HEK293 (cell line): ENCODE results near the gene MIF.
A peak's percentile ranks its signal among the peaks of the same experiment; 100 is the strongest.

Experiments used
- CTCF ChIA-PET: fragments of 350-600 bp; formaldehyde crosslinking; extraction: SDS; loops from one replicate; lab custom pipeline; 2021; ENCODE audit warnings: antibody characterized with exemption; lab: Yijun Ruan, JAX
- POLR2A ChIA-PET: fragments of 300-600 bp; formaldehyde crosslinking; extraction: SDS; loops from one replicate; lab custom pipeline; 2020; ENCODE audit warnings: antibody characterized with exemption, inconsistent platforms; lab: Yijun Ruan, JAX
- H3K27ac ChIP-seq: fragments of 200-500 bp; sonication (Bioruptor generic); 2 replicates; pipeline ENCODE4 v1.5.1; 2014; ENCODE audit warnings: low read depth, low read length, control low read depth, inconsistent platforms; ENCODE audit errors: extremely low read depth
- H3K36me3 ChIP-seq, 2 experiments: fragments of 200-500 bp in 1 of 2; sonication (Bioruptor generic) in 1 of 2; 1 replicate in 1 of 2; 2 replicates in 1 of 2; pipeline ENCODE4 v1.5.1; 2014 to 2017; ENCODE audit warnings: inconsistent platforms in 2 of 2, low read length in 2 of 2; ENCODE audit not compliant: control insufficient read depth in 2 of 2, insufficient read depth in 1 of 2
- H3K4me1 ChIP-seq: fragments of 200-500 bp; sonication (Bioruptor generic); 2 replicates; pipeline ENCODE4 v1.5.1; 2014; ENCODE audit warnings: mild to moderate bottlenecking, low read length, inconsistent platforms; ENCODE audit not compliant: control insufficient read depth, insufficient read depth
- H3K4me3 ChIP-seq: 2 replicates; pipeline ENCODE4 v1.5.1; 2011; ENCODE audit warnings: low read depth, mild to moderate bottlenecking, control low read depth, low read length, moderate library complexity
- H3K9me3 ChIP-seq: fragments of 200-500 bp; sonication (Bioruptor generic); 2 replicates; pipeline ENCODE4 v1.5.1; 2014; ENCODE audit warnings: low read depth, low read length, inconsistent platforms; ENCODE audit not compliant: control insufficient read depth, insufficient read depth
- KLF8 ChIP-seq: fragments of 450-650 bp; formaldehyde crosslinking; IDR thresholded peaks from 2 replicates; pipeline ENCODE4 v1.5.1; 2016; ENCODE audit warnings: missing biosample characterization, missing genetic modification characterization
- MEIS1 ChIP-seq: sonication (generic); formaldehyde crosslinking; IDR thresholded peaks from 2 replicates; pipeline ENCODE4 v1.8.1; 2022; ENCODE audit warnings: missing genetic modification reagents, mild to moderate bottlenecking, borderline replicate concordance
- MZF1 ChIP-seq: fragments of 450-650 bp; formaldehyde crosslinking; IDR thresholded peaks from 2 replicates; pipeline ENCODE4 v1.5.1; 2017; ENCODE audit warnings: missing biosample characterization, missing genetic modification characterization, borderline replicate concordance
- RBAK ChIP-seq: fragments of 450-650 bp; formaldehyde crosslinking; IDR thresholded peaks from 2 replicates; pipeline ENCODE4 v1.5.1; 2016; ENCODE audit warnings: missing biosample characterization, missing genetic modification characterization
- SETDB1 ChIP-seq: IDR thresholded peaks from one replicate; pipeline ENCODE4 v1.6.1; 2017; ENCODE audit warnings: mild to moderate bottlenecking, low read length, moderate library complexity, mixed read lengths; ENCODE audit not compliant: insufficient read length
- TRIM28 ChIP-seq: IDR thresholded peaks from 2 replicates; pipeline ENCODE4 v1.6.1; 2011; ENCODE audit warnings: low read length, control low read depth, borderline replicate concordance
- YY1 ChIP-seq: fragments of 450-650 bp; formaldehyde crosslinking; IDR thresholded peaks from 2 replicates; pipeline ENCODE4 v1.5.1; 2018; ENCODE audit warnings: missing biosample characterization, missing genetic modification characterization
- ZFHX2 ChIP-seq: fragments of 450-650 bp; formaldehyde crosslinking; conservative IDR thresholded peaks from 2 replicates; pipeline ENCODE4 v1.5.1; 2016; ENCODE audit warnings: missing biosample characterization, missing genetic modification characterization
- ZFP41 ChIP-seq: fragments of 450-650 bp; formaldehyde crosslinking; IDR thresholded peaks from 2 replicates; pipeline ENCODE4 v1.5.1; 2016; ENCODE audit warnings: missing biosample characterization, missing genetic modification characterization, borderline replicate concordance
- ZNF148 ChIP-seq: fragments of 450-650 bp; formaldehyde crosslinking; IDR thresholded peaks from 2 replicates; pipeline ENCODE4 v1.5.0; 2017; ENCODE audit warnings: missing biosample characterization, missing genetic modification characterization, borderline replicate concordance
- ZNF18 ChIP-seq: fragments of 450-650 bp; formaldehyde crosslinking; IDR thresholded peaks from 2 replicates; pipeline ENCODE4 v1.5.1; 2016; ENCODE audit warnings: missing biosample characterization, missing genetic modification characterization
- ZNF274 ChIP-seq, 2 experiments: fragments of 200-500 bp in 1 of 2; fragments of 450-650 bp in 1 of 2; sonication (Bioruptor generic) in 1 of 2; formaldehyde crosslinking in 1 of 2; IDR thresholded peaks; 2 replicates each; pipeline versions ENCODE4 v1.5.1 to v1.6.1; 2014 to 2016; ENCODE audit warnings: borderline replicate concordance in 1 of 2, inconsistent platforms in 1 of 2, low read length in 1 of 2, missing biosample characterization in 1 of 2, missing genetic modification characterization in 1 of 2
- ZNF280D ChIP-seq: fragments of 450-650 bp; formaldehyde crosslinking; IDR thresholded peaks from 2 replicates; pipeline ENCODE4 v1.5.1; 2016; ENCODE audit warnings: missing biosample characterization, missing genetic modification characterization
- ZNF350 ChIP-seq: fragments of 450-650 bp; formaldehyde crosslinking; IDR thresholded peaks from 2 replicates; pipeline ENCODE4 v1.5.0; 2017; ENCODE audit warnings: missing biosample characterization, mild to moderate bottlenecking, missing genetic modification characterization
- ZNF354C ChIP-seq: fragments of 450-650 bp; formaldehyde crosslinking; IDR thresholded peaks from 2 replicates; pipeline ENCODE4 v1.5.1; 2016; ENCODE audit warnings: missing biosample characterization, missing genetic modification characterization, low read depth, borderline replicate concordance
- ZNF394 ChIP-seq: fragments of 450-650 bp; formaldehyde crosslinking; IDR thresholded peaks from 2 replicates; pipeline ENCODE4 v1.5.1; 2016; ENCODE audit warnings: missing biosample characterization, missing genetic modification characterization, mild to moderate bottlenecking, moderate library complexity, borderline replicate concordance
- ZNF416 ChIP-seq: fragments of 450-650 bp; formaldehyde crosslinking; IDR thresholded peaks from 2 replicates; pipeline ENCODE4 v1.5.1; 2016; ENCODE audit warnings: missing biosample characterization, missing genetic modification characterization
- ZNF548 ChIP-seq: fragments of 450-650 bp; formaldehyde crosslinking; IDR thresholded peaks from 2 replicates; pipeline ENCODE4 v1.5.1; 2016; ENCODE audit warnings: missing biosample characterization, missing genetic modification characterization
- ZNF549 ChIP-seq: fragments of 450-650 bp; IDR thresholded peaks from 2 replicates; pipeline ENCODE4 v1.5.1; 2018; ENCODE audit warnings: missing biosample characterization, missing genetic modification characterization, mild to moderate bottlenecking, inconsistent platforms, moderate library complexity
- ZNF658 ChIP-seq: fragments of 450-650 bp; formaldehyde crosslinking; IDR thresholded peaks from 2 replicates; pipeline ENCODE4; 2016; ENCODE audit warnings: missing biosample characterization, missing genetic modification characterization
- ZNF677 ChIP-seq: fragments of 450-650 bp; IDR thresholded peaks from 2 replicates; pipeline ENCODE4 v1.5.0; 2018; ENCODE audit warnings: missing biosample characterization, mild to moderate bottlenecking, missing genetic modification characterization, moderate library complexity
- ZNF768 ChIP-seq: fragments of 450-650 bp; formaldehyde crosslinking; IDR thresholded peaks from 2 replicates; pipeline ENCODE4 v1.5.1; 2018; ENCODE audit warnings: missing biosample characterization, mild to moderate bottlenecking, missing genetic modification characterization
- ZNF776 ChIP-seq: fragments of 450-650 bp; formaldehyde crosslinking; IDR thresholded peaks from 2 replicates; pipeline ENCODE4 v1.5.0; 2017; ENCODE audit warnings: missing biosample characterization, missing genetic modification characterization, borderline replicate concordance
- ZNF792 ChIP-seq: fragments of 450-650 bp; formaldehyde crosslinking; IDR thresholded peaks from 2 replicates; pipeline ENCODE4 v1.5.1; 2016; ENCODE audit warnings: missing biosample characterization, missing genetic modification characterization
- ZSCAN18 ChIP-seq: fragments of 450-650 bp; formaldehyde crosslinking; IDR thresholded peaks from 2 replicates; pipeline ENCODE4 v1.5.1; 2016; ENCODE audit warnings: missing biosample characterization, missing genetic modification characterization
- ZSCAN30 ChIP-seq: fragments of 450-650 bp; IDR thresholded peaks from 2 replicates; pipeline ENCODE4 v1.5.1; 2018; ENCODE audit warnings: missing biosample characterization, mild to moderate bottlenecking, missing genetic modification characterization, moderate library complexity

Gene MIF

GRCh38 chr22:23889620-23890019 is 4.6 kb upstream of the MIF start (continued):
- no peak for TF ChIP-seq ZNF18 (tag by site-specific recombination)

GRCh38 chr22:23891726-23892125 is 2.5 kb upstream of the MIF start:
- Histone ChIP-seq H3K27ac (no peak overlapping the region), H3K36me3 (peaks cover 7 to 18% of the 10 kb centered on the region in 2 experiments), H3K9me3 (no peaks in the 10 kb centered on the region), H3K4me3 (no peak overlapping the region), H3K4me1 (peaks cover 12% of the 10 kb centered on the region)
- no peak for TF ChIP-seq ZNF148 (tag by site-specific recombination)
- TF ChIP-seq RBAK (tag by site-specific recombination) = no peak
- no peak for TF ChIP-seq ZNF548 (tag by site-specific recombination)
- TF ChIP-seq ZNF416 (tag by site-specific recombination) = no peak
- no peak for TF ChIP-seq ZSCAN30
- TF ChIP-seq ZNF677 (tag by site-specific recombination) = no peak
- TF ChIP-seq ZNF350 (tag by site-specific recombination) = no peak
- no peak for TF ChIP-seq ZNF768 (tag by site-specific recombination)
- TF ChIP-seq ZFP41 (tag by site-specific recombination) = no peak
- TF ChIP-seq ZNF658 = no peak
- TF ChIP-seq ZNF792 (tag by site-specific recombination) = no peak
- CTCF ChIA-PET = no interaction called here
- POLR2A ChIA-PET = no interaction called here

GRCh38 chr22:23892130-23892529 is 2.1 kb upstream of the MIF start:
- peaks cover 12% of the 10 kb centered on the region for H3K4me1 ChIP-seq
- H3K4me3 ChIP-seq = no peak overlapping the region
- CTCF ChIA-PET = no interaction called here
- POLR2A ChIA-PET = no interaction called here
- H3K27ac ChIP-seq = no peak overlapping the region
- peaks cover 11 to 22% of the 10 kb centered on the region in 2 experiments for H3K36me3 ChIP-seq
- H3K9me3 ChIP-seq = no peaks in the 10 kb centered on the region
- no peak for TF ChIP-seq ZSCAN18 (tag by site-specific recombination)
- TF ChIP-seq YY1 (tag by site-specific recombination) = no peak
- TF ChIP-seq MEIS1 (CRISPR knock-in tag) = no peak
- 0 out of 2 replicates have a peak, but pooled peaks have one; percentile 24 for TF ChIP-seq ZNF280D (tag by site-specific recombination)
- TF ChIP-seq KLF8 (tag by site-specific recombination) = 0 out of 2 replicates have a peak, but pooled peaks have one; percentile 21
- TF ChIP-seq ZNF776 (tag by site-specific recombination) = no peak
- peak; percentile 84; the same call in 1 of the 2 replicates for TF ChIP-seq TRIM28
- TF ChIP-seq ZNF549 (tag by site-specific recombination) = 0 out of 2 replicates have a peak, but pooled peaks have one; percentile 25
- no peak for TF ChIP-seq ZNF354C (tag by site-specific recombination)
- TF ChIP-seq ZNF394 (tag by site-specific recombination) = no peak
- TF ChIP-seq ZFHX2 (tag by site-specific recombination) = no peak
- TF ChIP-seq SETDB1 = peak; percentile 72
- TF ChIP-seq ZNF274 (IDR thresholded peaks at IDR 0.05; ENCODE audit: low read length) = no peak
- TF ChIP-seq ZNF274 (tag by site-specific recombination; IDR thresholded peaks at IDR 0.05; ENCODE audit: borderline replicate concordance) = no peak
- TF ChIP-seq MZF1 (tag by site-specific recombination) = no peak
